Left ventricle myocardium inferior (tissue), 1 donor: ENCODE data around the gene FXYD4. TPM values are rescaled to one million over a fixed set of nuclear protein-coding genes. Genes with fewer than 3 reads are reported as not detected.
A peak's percentile ranks its signal among the peaks of the same experiment; 100 is the strongest.

Experiments used
- DNase-seq: peaks from one replicate; pipeline ENCODE4 v3.0.0-alpha.2; 2020
- H3K27ac ChIP-seq: fragments of 200-600 bp; replicated peaks from 2 replicates; pipeline ENCODE4 v1.8.0; 2021
- H3K27me3 ChIP-seq: fragments of 200-600 bp; 2 replicates; pipeline ENCODE4 v1.8.0; 2021; ENCODE audit warnings: low read depth
- H3K36me3 ChIP-seq: fragments of 200-600 bp; 2 replicates; pipeline ENCODE4 v1.8.0; 2021
- H3K4me1 ChIP-seq: fragments of 200-600 bp; 2 replicates; pipeline ENCODE4 v1.8.0; 2021
- H3K4me3 ChIP-seq: fragments of 200-600 bp; 2 replicates; pipeline ENCODE4 v1.8.0; 2021; ENCODE audit warnings: mild to moderate bottlenecking, moderate library complexity
- H3K9me3 ChIP-seq: fragments of 200-600 bp; replicated peaks from 2 replicates; pipeline ENCODE4 v1.8.0; 2021
- intact Hi-C: fragments of 100-400 bp; cut with micrococcal nuclease; formaldehyde crosslinking; loops from one replicate; pipeline ENCODE4 v1.11.0; 2022
- total RNA-seq: library from RNA; stranded (reverse); fragmentation: NEBNext Ultra II Directional; extraction: Animal tissue kit (Norgen Biotek cat#: 25700); gene quantifications from one replicate; pipeline ENCODE4 v1.2.1, GENCODE V29; 2021
- TF ChIP-seq, protein P1 (sequence below): fragments of 200-600 bp; IDR thresholded peaks from 2 replicates; pipeline ENCODE4 v1.8.0; 2021; ENCODE audit warnings: antibody characterized with exemption, mild to moderate bottlenecking, borderline replicate concordance
- donor health status: DM: no; HTN: yes; CAD: no; lungs with severe emphysema.

FXYD4 gene
- total RNA-seq, 1 donor from 2014 or later = not detected

DNA sequence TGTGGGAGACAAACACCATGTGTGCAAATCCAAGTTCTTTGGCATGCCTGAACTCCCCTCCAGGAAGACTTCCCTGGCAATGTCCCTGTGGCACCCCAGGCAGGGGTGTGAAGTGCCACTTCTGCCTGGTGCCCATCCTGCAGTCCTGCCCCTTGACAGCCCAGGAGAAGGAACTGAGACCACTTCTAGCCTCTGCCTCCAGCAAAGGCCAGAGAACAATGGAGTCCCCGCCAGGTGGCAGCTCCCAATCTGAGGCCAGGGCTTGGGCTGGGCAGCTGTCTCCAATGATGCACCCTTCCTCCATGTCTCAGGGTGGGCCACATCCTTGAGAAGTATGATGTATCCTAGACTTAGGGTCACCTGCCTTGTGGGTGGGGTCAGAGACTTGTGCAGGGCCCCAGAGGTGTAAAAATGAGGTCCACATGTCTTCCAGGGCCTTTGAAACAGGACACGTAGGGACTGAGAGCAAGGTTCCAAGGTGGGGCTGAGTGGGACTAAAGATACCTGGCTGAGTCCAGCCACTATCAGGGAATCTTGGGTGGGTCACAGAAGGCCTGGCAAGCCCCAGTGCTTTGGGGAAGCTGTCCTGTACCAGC is 5.5 kb downstream of the FXYD4 start:
- H3K36me3 ChIP-seq = no peaks in the 10 kb centered on the region
- DNase-seq = no peak
- TF ChIP-seq, protein P1, sequence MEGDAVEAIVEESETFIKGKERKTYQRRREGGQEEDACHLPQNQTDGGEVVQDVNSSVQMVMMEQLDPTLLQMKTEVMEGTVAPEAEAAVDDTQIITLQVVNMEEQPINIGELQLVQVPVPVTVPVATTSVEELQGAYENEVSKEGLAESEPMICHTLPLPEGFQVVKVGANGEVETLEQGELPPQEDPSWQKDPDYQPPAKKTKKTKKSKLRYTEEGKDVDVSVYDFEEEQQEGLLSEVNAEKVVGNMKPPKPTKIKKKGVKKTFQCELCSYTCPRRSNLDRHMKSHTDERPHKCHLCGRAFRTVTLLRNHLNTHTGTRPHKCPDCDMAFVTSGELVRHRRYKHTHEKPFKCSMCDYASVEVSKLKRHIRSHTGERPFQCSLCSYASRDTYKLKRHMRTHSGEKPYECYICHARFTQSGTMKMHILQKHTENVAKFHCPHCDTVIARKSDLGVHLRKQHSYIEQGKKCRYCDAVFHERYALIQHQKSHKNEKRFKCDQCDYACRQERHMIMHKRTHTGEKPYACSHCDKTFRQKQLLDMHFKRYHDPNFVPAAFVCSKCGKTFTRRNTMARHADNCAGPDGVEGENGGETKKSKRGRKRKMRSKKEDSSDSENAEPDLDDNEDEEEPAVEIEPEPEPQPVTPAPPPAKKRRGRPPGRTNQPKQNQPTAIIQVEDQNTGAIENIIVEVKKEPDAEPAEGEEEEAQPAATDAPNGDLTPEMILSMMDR = no peak
- H3K9me3 ChIP-seq = no peaks in the 10 kb centered on the region
- H3K4me3 ChIP-seq = no peak overlapping the region
- intact Hi-C loops = no loop called here
- peaks cover 11% of the 10 kb centered on the region for H3K4me1 ChIP-seq
- no peak overlapping the region for H3K27ac ChIP-seq
- no peaks in the 10 kb centered on the region for H3K27me3 ChIP-seq

- Histone ChIP-seq H3K27me3 (no peaks in the 10 kb centered on the region), H3K27ac (no peak overlapping the region), H3K4me3 (no peak overlapping the region), H3K9me3 (no peaks in the 10 kb centered on the region), H3K36me3 (no peaks in the 10 kb centered on the region), H3K4me1 (peaks cover 11% of the 10 kb centered on the region)
- DNase-seq = no peak
- TF ChIP-seq, protein P1 = no peak
- intact Hi-C loops = no loop called here
Measured at GRCh38 chr10:43377424-43377883, 6.0 kb downstream of the FXYD4 start.

GRCh38 chr10:43380610-43381222 is 9.3 kb downstream of the FXYD4 start:
- DNase-seq = no peak
- Histone ChIP-seq H3K4me1 (peaks cover 7% of the 10 kb centered on the region), H3K27me3 (no peaks in the 10 kb centered on the region), H3K4me3 (no peak overlapping the region), H3K36me3 (peaks cover 3% of the 10 kb centered on the region), H3K9me3 (no peaks in the 10 kb centered on the region), H3K27ac (no peak overlapping the region)
- TF ChIP-seq, protein P1 = no peak
- intact Hi-C loops = no loop called here

GRCh38 chr10:43383204-43383971 is 12.0 kb downstream of the FXYD4 start:
- Histone ChIP-seq H3K4me3 (no peak overlapping the region), H3K36me3 (peaks cover 29% of the 10 kb centered on the region), H3K27ac (no peak overlapping the region), H3K9me3 (no peaks in the 10 kb centered on the region), H3K4me1 (peaks cover 8% of the 10 kb centered on the region), H3K27me3 (no peaks in the 10 kb centered on the region)
- DNase-seq = peak; percentile 10
- TF ChIP-seq, protein P1 = no peak
- intact Hi-C loops = no loop called here

DNA sequence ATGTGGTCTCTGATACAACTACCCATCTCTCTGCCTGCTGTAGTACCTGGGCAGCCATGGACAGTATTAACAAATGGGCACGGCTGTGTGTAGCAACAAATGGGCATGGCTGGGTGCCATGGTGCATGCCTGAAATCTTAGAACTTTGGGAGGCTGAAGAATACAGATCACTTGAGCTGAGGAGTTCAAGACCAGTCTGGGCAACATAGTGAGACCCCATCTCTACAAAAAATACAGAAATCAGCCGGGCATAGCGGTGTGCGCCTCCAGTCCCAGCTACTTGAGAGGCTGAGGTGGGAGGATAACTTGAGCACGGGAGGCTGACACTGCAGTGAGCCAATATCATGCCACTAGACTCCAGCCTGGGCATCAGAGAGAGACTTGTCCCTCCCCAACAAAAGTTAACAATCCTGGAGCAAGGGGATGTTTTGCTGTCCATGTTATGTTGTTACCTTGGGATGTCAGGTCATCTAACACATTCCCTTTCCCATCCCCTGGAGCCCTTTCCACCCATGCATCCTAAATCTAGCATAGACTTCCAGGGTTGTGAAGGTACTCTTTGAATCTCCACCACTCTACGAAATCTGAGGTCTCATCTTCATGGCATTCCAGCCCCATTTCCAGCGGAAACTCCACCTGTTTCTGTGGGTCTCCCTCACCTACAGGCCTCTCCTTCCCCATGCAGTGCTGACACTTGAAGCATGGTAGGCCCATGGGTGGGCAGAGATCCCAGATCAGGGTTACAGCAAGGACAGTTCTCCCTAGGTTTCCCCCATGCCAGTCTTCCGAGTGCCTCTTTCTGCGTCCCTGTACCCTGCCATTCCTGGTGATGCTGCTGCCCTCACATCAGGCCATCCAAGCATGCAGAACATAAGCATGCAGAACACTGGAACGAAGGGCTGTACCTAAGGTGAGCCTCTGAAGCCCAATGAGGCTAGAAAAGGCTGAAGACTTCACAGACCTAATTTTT is 13.1 kb downstream of the FXYD4 start:
- H3K27me3 ChIP-seq = no peaks in the 10 kb centered on the region
- H3K27ac ChIP-seq = no peak overlapping the region
- no peak overlapping the region for H3K4me3 ChIP-seq
- intact Hi-C loops = no loop called here
- H3K36me3 ChIP-seq = peaks cover 41% of the 10 kb centered on the region
- H3K4me1 ChIP-seq = peaks cover 12% of the 10 kb centered on the region
- DNase-seq = peak; percentile 11
- TF ChIP-seq, protein P1 = no peak
- no peaks in the 10 kb centered on the region for H3K9me3 ChIP-seq
